Stomach (tissue), 9 donors: ENCODE measurements around the gene BTBD6. TPM values are rescaled to one million over a fixed set of nuclear protein-coding genes. Genes with fewer than 3 reads are reported as not detected.

Experiments used
- DNase-seq, 2 donors: peaks; one replicate each; pipeline versions ENCODE4 v3.0.0 to v3.0.0-alpha.2; 2013 to 2019
- H3K27ac ChIP-seq, 5 donors: fragments of 200-600 bp in 4 of 5; sonication (generic) in 4 of 5; one replicate each; pipeline ENCODE4 v1.5.1; 2013 to 2019; ENCODE audit warnings: mild to moderate bottlenecking in 1 of 5, moderate library complexity in 1 of 5
- H3K27me3 ChIP-seq, 3 donors: fragments of 200-600 bp; sonication (generic); one replicate each; pipeline ENCODE4 v1.5.1; 2017 to 2019; ENCODE audit warnings: mixed run types in 1 of 3
- H3K36me3 ChIP-seq, 4 donors: fragments of 200-600 bp; sonication (generic); 1 replicate in 3 of 4; 2 replicates in 1 of 4; pipeline ENCODE4 v1.5.1; 2016 to 2019
- H3K4me1 ChIP-seq, 4 donors: fragments of 200-600 bp; sonication (generic); one replicate each; pipeline ENCODE4 v1.5.1; 2016 to 2019
- H3K4me3 ChIP-seq, 4 donors: fragments of 200-600 bp; sonication (generic) in 3 of 4; one replicate each; pipeline ENCODE4 v1.5.1; 2016 to 2019; ENCODE audit warnings: mild to moderate bottlenecking in 1 of 4
- H3K9me3 ChIP-seq, 4 donors: fragments of 200-600 bp; sonication (generic); one replicate each; pipeline ENCODE4 v1.5.1; 2016 to 2019
- CTCF ChIP-seq, 7 experiments: fragments of 450-650 bp in 4 of 7; fragments of 200-600 bp in 3 of 7; sonication (generic) in 3 of 7; IDR thresholded peaks; one replicate each; pipeline ENCODE4 v1.5.1; 2016 to 2019; ENCODE audit warnings: antibody characterized with exemption in 7 of 7, control low read depth in 2 of 7, mild to moderate bottlenecking in 1 of 7
- EP300 ChIP-seq: sonication (generic); formaldehyde crosslinking; IDR thresholded peaks from one replicate; pipeline ENCODE4 v1.6.1; 2017; ENCODE audit warnings: antibody characterized with exemption
- POLR2A ChIP-seq, 4 donors: fragments of 450-650 bp; IDR thresholded peaks; one replicate each; pipeline ENCODE4 v1.6.1; 2016; ENCODE audit warnings: antibody characterized with exemption in 4 of 4, control low read depth in 2 of 4, mild to moderate bottlenecking in 1 of 4, moderate library complexity in 1 of 4
- POLR2AphosphoS5 ChIP-seq, 3 donors: sonication (generic); formaldehyde crosslinking; IDR thresholded peaks; one replicate each; pipeline ENCODE4 v1.6.1; 2016; ENCODE audit warnings: antibody characterized with exemption in 3 of 3
- WGBS, 5 donors: extraction: QIAGEN DNeasy Blood & Tissue Kit in 3 of 5; methylation state at CpG; one replicate each; pipeline versions ENCODE4 v1.1.5 to v1.1.7; 2013 to 2018; 5-methylcytosine and 5-hydroxymethylcytosine counted together
- intact Hi-C: fragments of 100-400 bp; cut with DNase I; formaldehyde crosslinking; loops from one replicate; pipeline ENCODE4 v1.15.1; 2023; ENCODE audit warnings: low total_unique reads
- polyA plus RNA-seq, 3 donors: library from polyadenylated mRNA; stranded (reverse); fragments of 200-250 nt; gene quantifications; one replicate each; pipeline ENCODE4 v1.2.3, GENCODE V29; 2013
- total RNA-seq, 5 donors: library from RNA; depleted of rRNA; stranded (reverse); fragments of >200 nt; gene quantifications; one replicate each; pipeline versions ENCODE4 v1.1.0 to v1.2.3, GENCODE V29; 2014 to 2016
- donor health status: healthy with polysubstance abuse.
- donor health status: Bipolar disorder and iron deficiency.
- donor health status: healthy.

BTBD6 gene
- total and polyA plus RNA-seq, 8 donors: 13.4 to 55.0 (median 38.0) TPM

- no peak for DNase-seq
- Histone ChIP-seq H3K27ac (no peak overlapping the region), H3K4me3 (no peak overlapping the region), H3K9me3 (no peaks in the 10 kb centered on the region), H3K27me3 (no peaks in the 10 kb centered on the region), H3K4me1 (no peaks in the 10 kb centered on the region), H3K36me3 (peaks cover 37 to 94% (median 90%) of the 10 kb centered on the region in 4 donors)
- TF ChIP-seq EP300 (no peak), POLR2A (IDR thresholded peaks at IDR 0.05) (no peak), CTCF (IDR thresholded peaks at IDR 0.05) (no peak), POLR2AphosphoS5 (IDR thresholded peaks at IDR 0.05) (no peak)
- intact Hi-C loops: no loop called here
- WGBS, 5 donors: 84 to 93% (median 89%) methylated on average over 5 to 14 of the region's 14 CpGs
These were observed 33.9 kb upstream of the BTBD6 start for GRCh38 chr14:105214324-105214915.

- Histone ChIP-seq H3K4me3 (no peak overlapping the region), H3K27ac (no peak overlapping the region), H3K27me3 (no peaks in the 10 kb centered on the region), H3K4me1 (peaks cover 0 to 3% (median 2%) of the 10 kb centered on the region in 4 donors), H3K36me3 (peaks cover 37 to 93% (median 90%) of the 10 kb centered on the region in 4 donors), H3K9me3 (no peaks in the 10 kb centered on the region)
- WGBS, 5 donors: 57 to 100% (median 85%) methylated on average over 2 to 3 of the region's 3 CpGs
- DNase-seq: no peak
- intact Hi-C loops: no loop called here
- TF ChIP-seq POLR2A (IDR thresholded peaks at IDR 0.05): no peak
- no peak for TF ChIP-seq POLR2AphosphoS5 (IDR thresholded peaks at IDR 0.05)
- TF ChIP-seq CTCF (IDR thresholded peaks at IDR 0.05): no peak
- no peak for TF ChIP-seq EP300
These were observed 32.7 kb upstream of the BTBD6 start for GRCh38 chr14:105215602-105216001.

- Histone ChIP-seq H3K4me1 (peaks cover 0 to 14% (median 10%) of the 10 kb centered on the region in 4 donors), H3K27ac (no peak overlapping the region), H3K36me3 (peaks cover 37 to 93% (median 90%) of the 10 kb centered on the region in 4 donors), H3K9me3 (no peaks in the 10 kb centered on the region), H3K4me3 (no peak overlapping the region), H3K27me3 (no peaks in the 10 kb centered on the region)
- TF ChIP-seq EP300 (no peak), CTCF (IDR thresholded peaks at IDR 0.05) (no peak), POLR2AphosphoS5 (IDR thresholded peaks at IDR 0.05) (no peak), POLR2A (IDR thresholded peaks at IDR 0.05) (no peak)
- WGBS, 5 donors: 85 to 93% (median 90%) methylated on average over 22 to 30 of the region's 30 CpGs
- intact Hi-C loops: no loop called here
- DNase-seq: no peak
These were observed 31.7 kb upstream of the BTBD6 start for GRCh38 chr14:105216490-105217247.

- Histone ChIP-seq H3K9me3 (no peaks in the 10 kb centered on the region), H3K27ac (no peak overlapping the region), H3K36me3 (peaks cover 37 to 88% (median 85%) of the 10 kb centered on the region in 4 donors), H3K4me1 (peaks cover 0 to 15% (median 11%) of the 10 kb centered on the region in 4 donors), H3K27me3 (no peaks in the 10 kb centered on the region), H3K4me3 (no peak overlapping the region)
- WGBS, 5 donors: 60 to 92% (median 89%) methylated on average over 1 to 11 of the region's 11 CpGs
- intact Hi-C loops: no loop called here
- no peak for DNase-seq
- TF ChIP-seq EP300 (no peak), CTCF (IDR thresholded peaks at IDR 0.05) (no peak), POLR2A (IDR thresholded peaks at IDR 0.05) (no peak), POLR2AphosphoS5 (IDR thresholded peaks at IDR 0.05) (no peak)
These were observed 30.6 kb upstream of the BTBD6 start for GRCh38 chr14:105217774-105218173.
